ENCODE data around the gene RHOT2.

The RHOT2 gene

GRCh38 chr16:675884-676564 lies 8.1 kb downstream of the RHOT2 start:
- ChIA-PET POLR2A (interaction anchor here (2.2 kb wide), 1 partner anchor 17 kb away, joined by 6 read pairs; no protein-coding TSS in a partner anchor), CTCF (interaction anchor here (1.2 kb wide), 1 partner anchor 28 kb away, joined by 4 read pairs; the partner anchor contains the start of gene WDR90)
- DNase-seq (ENCODE audit: extremely low spot score): no peak
- no peak for TF ChIP-seq FOXM1 (IDR thresholded peaks at IDR 0.05; ENCODE audit: borderline replicate concordance)
- no peak for TF ChIP-seq FOXK2 (IDR thresholded peaks at IDR 0.05)
- no peak for TF ChIP-seq SUZ12 (IDR thresholded peaks at IDR 0.05)
- TF ChIP-seq CTBP1 (IDR thresholded peaks at IDR 0.05; ENCODE audit: borderline replicate concordance): no peak
- TF ChIP-seq FOXA1 (IDR thresholded peaks at IDR 0.05): no peak
- no peak for TF ChIP-seq NFRKB (IDR thresholded peaks at IDR 0.05)
- TF ChIP-seq BHLHE40 (IDR thresholded peaks at IDR 0.05; ENCODE audit: borderline replicate concordance): no peak
- TF ChIP-seq ZNF384 (IDR thresholded peaks at IDR 0.05): no peak
- TF ChIP-seq PKNOX1 (IDR thresholded peaks at IDR 0.05): no peak
- TF ChIP-seq L3MBTL2 (conservative IDR thresholded peaks at IDR 0.05): no peak
- no peak for TF ChIP-seq ARNT (IDR thresholded peaks at IDR 0.05)
- no peak for TF ChIP-seq SP1 (IDR thresholded peaks at IDR 0.05)
- no peak for TF ChIP-seq TARDBP (IDR thresholded peaks at IDR 0.05)
- TF ChIP-seq ELF4 (IDR thresholded peaks at IDR 0.05): no peak
- no peak for TF ChIP-seq LEF1 (IDR thresholded peaks at IDR 0.05; ENCODE audit: borderline replicate concordance)
- TF ChIP-seq HDGF (IDR thresholded peaks at IDR 0.05; ENCODE audit: borderline replicate concordance): no peak

- ChIA-PET POLR2A (interaction anchor here (2.2 kb wide), 1 partner anchor 17 kb away, joined by 6 read pairs; no protein-coding TSS in a partner anchor), CTCF (interaction anchor here (1.2 kb wide), 1 partner anchor 28 kb away, joined by 4 read pairs; the partner anchor contains the start of gene WDR90)
- DNase-seq (ENCODE audit: extremely low spot score): no peak
- TF ChIP-seq L3MBTL2 (conservative IDR thresholded peaks at IDR 0.05): no peak
Observed at GRCh38 chr16:676565-676902, 8.6 kb downstream of the RHOT2 start.

- ChIA-PET POLR2A (interaction anchor here (2.2 kb wide), 1 partner anchor 18 kb away, joined by 6 read pairs; no protein-coding TSS in a partner anchor), CTCF (no interaction called here)
- TF ChIP-seq ARNT (IDR thresholded peaks at IDR 0.05) (no peak), FOXM1 (IDR thresholded peaks at IDR 0.05; ENCODE audit: borderline replicate concordance) (no peak), NFRKB (IDR thresholded peaks at IDR 0.05) (no peak), LEF1 (IDR thresholded peaks at IDR 0.05; ENCODE audit: borderline replicate concordance) (no peak), L3MBTL2 (conservative IDR thresholded peaks at IDR 0.05) (no peak), CTBP1 (IDR thresholded peaks at IDR 0.05; ENCODE audit: borderline replicate concordance) (no peak), BHLHE40 (IDR thresholded peaks at IDR 0.05; ENCODE audit: borderline replicate concordance) (no peak), ZNF384 (IDR thresholded peaks at IDR 0.05) (no peak), ELF4 (IDR thresholded peaks at IDR 0.05) (no peak), HDGF (IDR thresholded peaks at IDR 0.05; ENCODE audit: borderline replicate concordance) (no peak), SUZ12 (IDR thresholded peaks at IDR 0.05) (no peak)
- no peak for DNase-seq (ENCODE audit: extremely low spot score)
Observed at GRCh38 chr16:676913-677312, 9.0 kb downstream of the RHOT2 start.

- TF ChIP-seq FOXK2 (IDR thresholded peaks at IDR 0.05) (no peak), ELF4 (IDR thresholded peaks at IDR 0.05) (no peak), SUZ12 (IDR thresholded peaks at IDR 0.05) (no peak), L3MBTL2 (conservative IDR thresholded peaks at IDR 0.05) (no peak), FOXM1 (IDR thresholded peaks at IDR 0.05; ENCODE audit: borderline replicate concordance) (no peak), SP1 (IDR thresholded peaks at IDR 0.05) (no peak), HDGF (IDR thresholded peaks at IDR 0.05; ENCODE audit: borderline replicate concordance) (no peak), NFRKB (IDR thresholded peaks at IDR 0.05) (no peak), PKNOX1 (IDR thresholded peaks at IDR 0.05) (no peak), FOXA1 (IDR thresholded peaks at IDR 0.05) (no peak), TARDBP (IDR thresholded peaks at IDR 0.05) (no peak), ZNF384 (IDR thresholded peaks at IDR 0.05) (no peak), ARNT (IDR thresholded peaks at IDR 0.05) (no peak), LEF1 (IDR thresholded peaks at IDR 0.05; ENCODE audit: borderline replicate concordance) (no peak), CTBP1 (IDR thresholded peaks at IDR 0.05; ENCODE audit: borderline replicate concordance) (no peak)
- CTCF ChIA-PET: no interaction called here
- DNase-seq (ENCODE audit: extremely low spot score): no peak
- POLR2A ChIA-PET: interaction anchor here (1.9 to 2.9 kb wide), 2 partner anchors 12 to 29 kb away, joined by 11 to 16 read pairs; partner anchors contain the start of genes WDR24 and WDR90
Observed at GRCh38 chr16:677316-678190, 9.6 kb downstream of the RHOT2 start.

- CTCF ChIA-PET: interaction anchor here (0.7 to 1.4 kb wide), 2 partner anchors 15 to 18 kb away, joined by 5 to 9 read pairs; no protein-coding TSS in a partner anchor
- TF ChIP-seq FOXM1 (IDR thresholded peaks at IDR 0.05; ENCODE audit: borderline replicate concordance): no peak
- TF ChIP-seq SP1 (IDR thresholded peaks at IDR 0.05): no peak
- no peak for TF ChIP-seq CTBP1 (IDR thresholded peaks at IDR 0.05; ENCODE audit: borderline replicate concordance)
- no peak for TF ChIP-seq FOXK2 (IDR thresholded peaks at IDR 0.05)
- no peak for TF ChIP-seq TARDBP (IDR thresholded peaks at IDR 0.05)
- no peak for DNase-seq (ENCODE audit: extremely low spot score)
- POLR2A ChIA-PET: interaction anchor here (1.9 to 2.9 kb wide), 3 partner anchors 9 to 30 kb away, joined by 9 to 16 read pairs (median 11); partner anchors contain the start of genes WDR24 and WDR90
Observed at GRCh38 chr16:678209-678857, 10.4 kb downstream of the RHOT2 start.

Data from HEK293T (cell line).